BJ (cell line): ENCODE results near the gene PDE10A. TPM values are rescaled to one million over a fixed set of nuclear protein-coding genes. Genes with fewer than 3 reads are reported as not detected.

ENCODE experiments used
- CTCF ChIA-PET: fragments of 350-600 bp; formaldehyde crosslinking; extraction: SDS; loops from one replicate; lab custom pipeline; 2021; ENCODE audit warnings: antibody characterized with exemption, inconsistent platforms; lab: Yijun Ruan, JAX
- POLR2A ChIA-PET: fragments of 300-600 bp; sonication (Branson Sonifier 250); formaldehyde crosslinking; extraction: SDS; loops from one replicate; lab custom pipeline; 2021; ENCODE audit warnings: antibody characterized with exemption; lab: Charles Lee
- DNase-seq: peaks from one replicate; pipeline ENCODE4 v3.0.0-alpha.2; 2011; ENCODE audit warnings: low read depth
- H3K27me3 ChIP-seq: 2 replicates; pipeline ENCODE4 v1.6.0; 2011; ENCODE audit warnings: low read length; ENCODE audit not compliant: control insufficient read depth, insufficient read depth
- H3K36me3 ChIP-seq: 2 replicates; pipeline ENCODE4 v1.5.1; 2011; ENCODE audit warnings: low read length; ENCODE audit not compliant: control insufficient read depth, insufficient read depth
- H3K4me3 ChIP-seq: 2 replicates; pipeline ENCODE4 v1.5.1; 2011; ENCODE audit warnings: low read depth, mild to moderate bottlenecking, control low read depth, low read length
- CTCF ChIP-seq: IDR thresholded peaks from 2 replicates; pipeline ENCODE4 v1.5.1; 2011; ENCODE audit warnings: low read depth, mild to moderate bottlenecking, control low read depth, inconsistent platforms, low read length, moderate library complexity; ENCODE audit not compliant: insufficient read depth
- polyA plus RNA-seq: library from polyadenylated mRNA; depleted of rRNA; stranded (reverse); fragments of >200 nt; gene quantifications from 2 replicates; pipeline ENCODE4 v1.2.3, GENCODE V29; 2011

PDE10A gene
- polyA plus RNA-seq, 1 experiment = 0.36 TPM

GRCh38 chr6:165488624-165489295 lies 174.3 kb downstream of the PDE10A start:
- DNase-seq = no peak
- no peak for TF ChIP-seq CTCF
- CTCF ChIA-PET = no interaction called here
- Histone ChIP-seq H3K36me3 (no peaks in the 10 kb centered on the region), H3K4me3 (no peak overlapping the region), H3K27me3 (no peaks in the 10 kb centered on the region)
- POLR2A ChIA-PET = no interaction called here

- ChIA-PET CTCF (no interaction called here), POLR2A (no interaction called here)
- no peak for DNase-seq
Observed at GRCh38 chr6:165487950-165488349, 175.1 kb downstream of the PDE10A start.

GRCh38 chr6:165487347-165487746 lies 175.7 kb downstream of the PDE10A start:
- H3K36me3 ChIP-seq = no peaks in the 10 kb centered on the region
- no peak for DNase-seq

More at GRCh38 chr6:165487950-165488349, 175.1 kb downstream of the PDE10A start:
- H3K27me3 ChIP-seq = no peaks in the 10 kb centered on the region
- no peak overlapping the region for H3K4me3 ChIP-seq
- no peaks in the 10 kb centered on the region for H3K36me3 ChIP-seq
- TF ChIP-seq CTCF = no peak

GRCh38 chr6:165486183-165487137 lies 176.6 kb downstream of the PDE10A start:
- no peaks in the 10 kb centered on the region for H3K27me3 ChIP-seq
- H3K36me3 ChIP-seq = no peaks in the 10 kb centered on the region
- POLR2A ChIA-PET = no interaction called here
- TF ChIP-seq CTCF = no peak
- CTCF ChIA-PET = no interaction called here
- DNase-seq = no peak
- H3K4me3 ChIP-seq = no peak overlapping the region

More at GRCh38 chr6:165487347-165487746, 175.7 kb downstream of the PDE10A start:
- POLR2A ChIA-PET = no interaction called here
- Histone ChIP-seq H3K27me3 (no peaks in the 10 kb centered on the region), H3K4me3 (no peak overlapping the region)
- CTCF ChIA-PET = no interaction called here
- no peak for TF ChIP-seq CTCF
